Vagina (tissue), 2 donors: ENCODE results near the gene PRKRIP1. TPM values are rescaled to one million over a fixed set of nuclear protein-coding genes. Genes with fewer than 3 reads are reported as not detected.
A peak's percentile ranks its signal among the peaks of the same experiment; 100 is the strongest.

Source experiments
- DNase-seq, 2 donors: peaks; one replicate each; pipeline ENCODE4 v3.0.0-alpha.2; 2017; ENCODE audit errors: extremely low spot score in 2 of 2
- H3K27ac ChIP-seq: fragments of 200-600 bp; sonication (generic); one replicate; pipeline ENCODE4 v1.5.1; 2019
- H3K27me3 ChIP-seq: fragments of 200-600 bp; sonication (generic); one replicate; pipeline ENCODE4 v1.5.1; 2019
- H3K36me3 ChIP-seq, 2 donors: fragments of 200-600 bp; sonication (generic); one replicate each; pipeline ENCODE4 v1.5.1; 2017 to 2019
- H3K4me1 ChIP-seq: fragments of 200-600 bp; sonication (generic); one replicate; pipeline ENCODE4 v1.5.1; 2019
- H3K4me3 ChIP-seq, 2 donors: fragments of 200-600 bp; sonication (generic); 1 replicate in 1 of 2; 2 replicates in 1 of 2; pipeline ENCODE4 v1.5.1; 2016 to 2019
- H3K9me3 ChIP-seq: fragments of 200-600 bp; sonication (generic); one replicate; pipeline ENCODE4 v1.5.1; 2019
- CTCF ChIP-seq, 3 experiments: fragments of 450-650 bp in 2 of 3; fragments of 200-600 bp in 1 of 3; sonication (generic) in 1 of 3; IDR thresholded peaks; one replicate each; pipeline ENCODE4 v1.5.1; 2017 to 2019; ENCODE audit warnings: antibody characterized with exemption in 3 of 3, mild to moderate bottlenecking in 2 of 3, moderate library complexity in 2 of 3
- POLR2A ChIP-seq, 2 donors: fragments of 450-650 bp; IDR thresholded peaks; one replicate each; pipeline ENCODE4 v1.6.1; 2017; ENCODE audit warnings: antibody characterized with exemption in 2 of 2, mild to moderate bottlenecking in 2 of 2, moderate library complexity in 2 of 2
- POLR2AphosphoS5 ChIP-seq, 2 donors: sonication (generic); formaldehyde crosslinking; IDR thresholded peaks; one replicate each; pipeline ENCODE4 v1.9.0; 2017; ENCODE audit warnings: antibody characterized with exemption in 2 of 2, mild to moderate bottlenecking in 2 of 2, low read depth in 1 of 2; ENCODE audit not compliant: insufficient read depth in 1 of 2
- intact Hi-C: fragments of 100-400 bp; cut with DNase I; formaldehyde crosslinking; loops from one replicate; pipeline ENCODE4 v1.15.1; 2023
- total RNA-seq: library from RNA; depleted of rRNA; stranded (reverse); fragments of >200 nt; gene quantifications from one replicate; pipeline ENCODE4 v1.2.3, GENCODE V29; 2016

Gene PRKRIP1
- total RNA-seq, 1 donor from 2014 or later = 17.4 TPM

GRCh38 chr7:102390697-102391484 is 5.3 kb upstream of the PRKRIP1 start:
- intact Hi-C loops = loop anchor here (5.0 kb wide), 1 partner anchor 109 kb away; no protein-coding TSS in a partner anchor
- TF ChIP-seq CTCF (IDR thresholded peaks at IDR 0.05) = peak; percentile 67 to 83 (median 77)
- peak in 1 of 2 donors; percentile 13 for TF ChIP-seq POLR2AphosphoS5 (IDR thresholded peaks at IDR 0.05; ENCODE audit: insufficient read depth in 1 of 2, low read depth in 1 of 2)
- no peak for TF ChIP-seq POLR2A (IDR thresholded peaks at IDR 0.05)
- no peaks in the 10 kb centered on the region for H3K36me3 ChIP-seq

GRCh38 chr7:102392330-102392729 is 3.8 kb upstream of the PRKRIP1 start:
- no peak overlapping the region for H3K27ac ChIP-seq
- H3K36me3 ChIP-seq = no peaks in the 10 kb centered on the region
- H3K4me1 ChIP-seq = peaks cover 20% of the 10 kb centered on the region
- H3K9me3 ChIP-seq = no peaks in the 10 kb centered on the region
- H3K27me3 ChIP-seq = no peaks in the 10 kb centered on the region
- no peak for DNase-seq
- no peak for TF ChIP-seq POLR2A (IDR thresholded peaks at IDR 0.05)
- TF ChIP-seq CTCF (IDR thresholded peaks at IDR 0.05) = no peak
- H3K4me3 ChIP-seq = no peak overlapping the region
- intact Hi-C loops = loop anchor here (5.0 kb wide), 1 partner anchor 110 kb away; no protein-coding TSS in a partner anchor

More at GRCh38 chr7:102390697-102391484, 5.3 kb upstream of the PRKRIP1 start:
- DNase-seq = no peak
- no peaks in the 10 kb centered on the region for H3K9me3 ChIP-seq
- H3K4me3 ChIP-seq = no peak overlapping the region
- peaks cover 11% of the 10 kb centered on the region for H3K4me1 ChIP-seq
- no peaks in the 10 kb centered on the region for H3K27me3 ChIP-seq
- H3K27ac ChIP-seq = no peak overlapping the region

- H3K9me3 ChIP-seq = no peaks in the 10 kb centered on the region
- no peak for TF ChIP-seq POLR2AphosphoS5 (IDR thresholded peaks at IDR 0.05; ENCODE audit: insufficient read depth in 1 of 2, low read depth in 1 of 2)
- TF ChIP-seq CTCF (IDR thresholded peaks at IDR 0.05) = no peak
- no peak for TF ChIP-seq POLR2A (IDR thresholded peaks at IDR 0.05)
- no peak overlapping the region for H3K4me3 ChIP-seq
- intact Hi-C loops = loop anchor here (5.0 kb wide), 1 partner anchor 111 kb away; no protein-coding TSS in a partner anchor
- H3K4me1 ChIP-seq = peaks cover 25% of the 10 kb centered on the region
- no peaks in the 10 kb centered on the region for H3K27me3 ChIP-seq
- H3K36me3 ChIP-seq = no peaks in the 10 kb centered on the region
- DNase-seq = no peak
- no peak overlapping the region for H3K27ac ChIP-seq
Measured at GRCh38 chr7:102393467-102393866, 2.7 kb upstream of the PRKRIP1 start.

- Histone ChIP-seq H3K27ac (peak overlapping the region; percentile 86), H3K36me3 (peaks cover 0 to 12% of the 10 kb centered on the region in 2 donors), H3K4me3 (peak overlapping the region; percentile 56 to 82), H3K4me1 (peaks cover 23% of the 10 kb centered on the region), H3K9me3 (no peaks in the 10 kb centered on the region), H3K27me3 (no peaks in the 10 kb centered on the region)
- DNase-seq = no peak
- no peak for TF ChIP-seq POLR2A (IDR thresholded peaks at IDR 0.05)
- no peak for TF ChIP-seq CTCF (IDR thresholded peaks at IDR 0.05)
- no peak for TF ChIP-seq POLR2AphosphoS5 (IDR thresholded peaks at IDR 0.05; ENCODE audit: insufficient read depth in 1 of 2, low read depth in 1 of 2)
- intact Hi-C loops = no loop called here
Measured at GRCh38 chr7:102395592-102395872, 631 bp upstream of the PRKRIP1 start.

- H3K4me1 ChIP-seq = peaks cover 18% of the 10 kb centered on the region
- H3K27ac ChIP-seq = peak overlapping the region; percentile 86
- H3K9me3 ChIP-seq = no peaks in the 10 kb centered on the region
- no peak for DNase-seq
- peak overlapping the region; percentile 56 to 82 for H3K4me3 ChIP-seq
- H3K27me3 ChIP-seq = no peaks in the 10 kb centered on the region
- intact Hi-C loops = no loop called here
- TF ChIP-seq POLR2A (IDR thresholded peaks at IDR 0.05) (no peak), CTCF (IDR thresholded peaks at IDR 0.05) (no peak), POLR2AphosphoS5 (IDR thresholded peaks at IDR 0.05; ENCODE audit: insufficient read depth in 1 of 2, low read depth in 1 of 2) (no peak)
- peaks cover 0 to 24% of the 10 kb centered on the region in 2 donors for H3K36me3 ChIP-seq
Measured at GRCh38 chr7:102396710-102397019, 502 bp downstream of the PRKRIP1 start.
